Measurements from ENCODE around the gene CUL4A. TPM values are rescaled to one million over a fixed set of nuclear protein-coding genes. Genes with fewer than 3 reads are reported as not detected.
A peak's percentile ranks its signal among the peaks of the same experiment; 100 is the strongest.

The CUL4A gene
- total RNA-seq, 1 donor from 2014 or later, result 60.1 TPM

GRCh38 chr13:113291129-113291528, 81.7 kb downstream of the CUL4A start:
- no peak overlapping the region for H3K27ac ChIP-seq
- H3K27me3 ChIP-seq (ENCODE audit: low read depth), result peaks cover 16% of the 10 kb centered on the region
- no peaks in the 10 kb centered on the region for H3K36me3 ChIP-seq
- H3K4me1 ChIP-seq, result peaks cover 1% of the 10 kb centered on the region
- intact Hi-C loops (cut with DNase I), result no loop called here
- TF ChIP-seq CTCF (IDR thresholded peaks at IDR 0.05), result no peak
- H3K4me3 ChIP-seq, result no peak overlapping the region
- ATAC-seq (no peak), DNase-seq (no peak)
- H3K9me3 ChIP-seq, result no peaks in the 10 kb centered on the region

GRCh38 chr13:113292021-113292862, 82.8 kb downstream of the CUL4A start:
- DNase-seq (peak; percentile 66), ATAC-seq (no peak)
- H3K4me1 ChIP-seq, result peaks cover 7% of the 10 kb centered on the region
- H3K9me3 ChIP-seq, result no peaks in the 10 kb centered on the region
- no peaks in the 10 kb centered on the region for H3K36me3 ChIP-seq
- H3K27me3 ChIP-seq (ENCODE audit: low read depth), result peaks cover 16% of the 10 kb centered on the region
- no peak overlapping the region for H3K27ac ChIP-seq
- peak overlapping the region; percentile 33 for H3K4me3 ChIP-seq
- no peak for TF ChIP-seq CTCF (IDR thresholded peaks at IDR 0.05)
- intact Hi-C loops (cut with DNase I), result no loop called here

- Histone ChIP-seq H3K4me1 (peaks cover 16% of the 10 kb centered on the region), H3K27ac (no peak overlapping the region), H3K4me3 (no peak overlapping the region), H3K36me3 (no peaks in the 10 kb centered on the region), H3K9me3 (no peaks in the 10 kb centered on the region), H3K27me3 (ENCODE audit: low read depth) (peaks cover 12% of the 10 kb centered on the region)
- ATAC-seq (no peak), DNase-seq (no peak)
- no peak for TF ChIP-seq CTCF (IDR thresholded peaks at IDR 0.05)
- intact Hi-C loops (cut with DNase I), result no loop called here
Observed at GRCh38 chr13:113293686-113294085, 84.3 kb downstream of the CUL4A start.

- ATAC-seq (no peak), DNase-seq (no peak)
- no peak for TF ChIP-seq CTCF (IDR thresholded peaks at IDR 0.05)
- Histone ChIP-seq H3K36me3 (no peaks in the 10 kb centered on the region), H3K4me1 (peaks cover 34% of the 10 kb centered on the region), H3K27ac (no peak overlapping the region), H3K9me3 (no peaks in the 10 kb centered on the region), H3K4me3 (no peak overlapping the region), H3K27me3 (ENCODE audit: low read depth) (peaks cover 12% of the 10 kb centered on the region)
- intact Hi-C loops (cut with DNase I), result no loop called here
Observed at GRCh38 chr13:113295776-113296175, 86.4 kb downstream of the CUL4A start.

- Histone ChIP-seq H3K4me1 (peaks cover 34% of the 10 kb centered on the region), H3K27me3 (ENCODE audit: low read depth) (peaks cover 4% of the 10 kb centered on the region), H3K27ac (peak within 1 kb of the TSS; percentile 90), H3K4me3 (peak within 1 kb of the TSS; percentile 95), H3K36me3 (no peaks in the 10 kb centered on the region), H3K9me3 (no peaks in the 10 kb centered on the region)
- DNase-seq, result peak; percentile 98
- TF ChIP-seq CTCF (IDR thresholded peaks at IDR 0.05), result no peak
- ATAC-seq, result peak; percentile 96
- intact Hi-C loops (cut with DNase I), result no loop called here
Observed at GRCh38 chr13:113296823-113297369, 87.5 kb downstream of the CUL4A start, which contains the start of gene LAMP1. TSS of gene LAMP1 (plus strand) at chr13:113297239. CDS start at chr13:113297435, 196 bp downstream.
